Nephron progenitor cell (in vitro differentiated cells): ENCODE results near the gene JCHAIN.
A peak's percentile ranks its signal among the peaks of the same experiment; 100 is the strongest.

Source experiments
- DNase-seq: peaks from one replicate; pipeline ENCODE4 v3.0.0; 2021
- H3K27ac Mint-ChIP-seq: 2 replicates; pipeline ENCODE4 v1.8.0; 2021; ENCODE audit warnings: mild to moderate bottlenecking, moderate library complexity, mixed read lengths
- H3K27me3 Mint-ChIP-seq: 2 replicates; pipeline ENCODE4 v1.8.0; 2021; ENCODE audit warnings: mild to moderate bottlenecking, low read depth, mixed read lengths; ENCODE audit not compliant: poor library complexity
- H3K36me3 Mint-ChIP-seq: 2 replicates; pipeline ENCODE4 v1.8.0; 2021; ENCODE audit warnings: low read depth, mixed read lengths
- H3K4me1 Mint-ChIP-seq: 2 replicates; pipeline ENCODE4 v1.8.0; 2021; ENCODE audit warnings: mixed read lengths
- H3K4me3 Mint-ChIP-seq: 2 replicates; pipeline ENCODE4 v1.8.0; 2021; ENCODE audit warnings: mild to moderate bottlenecking, moderate library complexity, mixed read lengths
- H3K9me3 Mint-ChIP-seq: 2 replicates; pipeline ENCODE4 v1.8.0; 2021; ENCODE audit warnings: mild to moderate bottlenecking, moderate library complexity, mixed read lengths
- CTCF ChIP-seq: fragments of 200-600 bp; sonication (generic); IDR thresholded peaks from 2 replicates; pipeline ENCODE4 v1.5.0; 2021; ENCODE audit warnings: antibody characterized with exemption

Gene JCHAIN

GRCh38 chr4:70712150-70712549 lies 45.8 kb upstream of the JCHAIN start:
- Mint-ChIP-seq H3K9me3 (no peaks in the 10 kb centered on the region), H3K4me1 (peaks cover 46% of the 10 kb centered on the region), H3K36me3 (no peaks in the 10 kb centered on the region), H3K27me3 (peaks cover under 1% of the 10 kb centered on the region), H3K27ac (no peak overlapping the region), H3K4me3 (no peak overlapping the region)
- no peak for TF ChIP-seq CTCF
- no peak for DNase-seq

GRCh38 chr4:70711599-70711998 lies 45.3 kb upstream of the JCHAIN start:
- no peak overlapping the region for H3K4me3 Mint-ChIP-seq
- H3K4me1 Mint-ChIP-seq: peaks cover 50% of the 10 kb centered on the region
- DNase-seq: no peak
- TF ChIP-seq CTCF: no peak
- H3K27ac Mint-ChIP-seq: no peak overlapping the region
- no peaks in the 10 kb centered on the region for H3K36me3 Mint-ChIP-seq
- H3K27me3 Mint-ChIP-seq: no peaks in the 10 kb centered on the region
- no peaks in the 10 kb centered on the region for H3K9me3 Mint-ChIP-seq

DNA sequence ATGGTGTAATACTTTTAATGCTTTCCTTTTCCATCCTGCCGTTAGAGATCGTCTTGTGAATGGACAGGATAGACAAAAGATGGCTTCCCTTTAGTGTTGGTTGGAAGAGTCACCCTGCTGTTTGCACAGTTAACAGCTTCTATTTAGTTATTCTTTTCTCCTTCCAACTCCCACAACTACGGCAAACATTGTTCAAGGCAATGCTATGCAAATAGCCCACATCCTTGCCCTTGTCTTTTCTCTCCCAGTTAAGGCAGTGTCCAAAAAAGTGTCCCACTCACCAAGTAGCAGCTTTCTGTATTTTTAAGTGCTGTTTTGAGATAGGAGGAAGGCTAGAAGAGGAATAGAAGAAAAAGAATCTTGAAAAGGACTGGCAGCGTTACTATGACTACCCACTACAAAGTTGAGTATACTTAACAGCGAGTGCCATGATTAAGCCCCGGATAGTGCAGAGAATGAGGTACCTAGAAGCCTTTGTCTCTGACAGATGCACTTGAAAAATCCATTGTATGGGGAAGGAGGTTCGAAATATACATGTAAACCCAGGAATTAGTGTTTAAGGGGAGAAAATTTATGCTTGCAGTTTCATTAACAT lies 43.4 kb upstream of the JCHAIN start:
- TF ChIP-seq CTCF: no peak
- Mint-ChIP-seq H3K4me3 (no peak overlapping the region), H3K36me3 (no peaks in the 10 kb centered on the region), H3K4me1 (peaks cover 55% of the 10 kb centered on the region), H3K9me3 (no peaks in the 10 kb centered on the region), H3K27ac (no peak overlapping the region), H3K27me3 (no peaks in the 10 kb centered on the region)
- DNase-seq: no peak

DNA sequence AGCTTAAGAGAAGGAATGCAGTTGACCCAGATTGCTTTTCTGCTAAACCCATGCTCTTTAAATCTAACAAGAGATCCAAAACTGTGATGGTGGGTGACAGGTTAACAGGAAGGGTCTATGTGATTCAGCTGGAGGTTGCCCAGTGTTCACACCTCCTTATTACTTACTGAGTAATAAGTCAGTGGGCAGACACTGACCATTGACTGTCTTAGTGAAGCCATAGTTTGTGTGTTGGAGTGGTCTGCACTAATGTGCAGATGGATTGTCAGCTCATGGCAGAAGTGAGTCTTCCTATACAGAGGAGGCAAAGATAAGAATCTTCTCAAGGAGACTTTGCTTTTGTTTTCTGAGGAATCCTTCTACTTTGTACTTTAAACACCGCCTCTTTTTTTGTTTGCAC lies 40.2 kb upstream of the JCHAIN start:
- no peak for DNase-seq
- H3K36me3 Mint-ChIP-seq: no peaks in the 10 kb centered on the region
- H3K9me3 Mint-ChIP-seq: no peaks in the 10 kb centered on the region
- no peak for TF ChIP-seq CTCF
- no peak overlapping the region for H3K27ac Mint-ChIP-seq
- H3K4me3 Mint-ChIP-seq: peak overlapping the region; percentile 97
- H3K27me3 Mint-ChIP-seq: no peaks in the 10 kb centered on the region
- peaks cover 38% of the 10 kb centered on the region for H3K4me1 Mint-ChIP-seq

- DNase-seq: no peak
- H3K4me3 Mint-ChIP-seq: peak overlapping the region; percentile 97
- H3K27ac Mint-ChIP-seq: peak overlapping the region; percentile 98
- peaks cover 37% of the 10 kb centered on the region for H3K4me1 Mint-ChIP-seq
- H3K36me3 Mint-ChIP-seq: no peaks in the 10 kb centered on the region
- H3K27me3 Mint-ChIP-seq: no peaks in the 10 kb centered on the region
- no peaks in the 10 kb centered on the region for H3K9me3 Mint-ChIP-seq
- TF ChIP-seq CTCF: no peak
Observed at GRCh38 chr4:70706044-70706461, 39.7 kb upstream of the JCHAIN start.
